Parathyroid adenoma (tissue), 2 donors: Measurements from ENCODE around the gene FOXO3.

ENCODE experiments used
- H2AFZ ChIP-seq: fragments of 300-600 bp; sonication (generic); one replicate; pipeline ENCODE4 v1.7.0; 2017; ENCODE audit warnings: antibody characterized with exemption, mild to moderate bottlenecking
- H3K27ac ChIP-seq: fragments of 300-600 bp; sonication (generic); one replicate; pipeline ENCODE4 v1.7.0; 2017
- H3K27me3 ChIP-seq: fragments of 300-600 bp; sonication (generic); one replicate; pipeline ENCODE4 v1.7.0; 2017; ENCODE audit warnings: low read length; ENCODE audit not compliant: control insufficient read depth, insufficient read depth
- H3K36me3 ChIP-seq: fragments of 300-600 bp; sonication (generic); one replicate; pipeline ENCODE4 v1.7.0; 2017; ENCODE audit warnings: low read length; ENCODE audit not compliant: control insufficient read depth, insufficient read depth
- H3K4me1 ChIP-seq: fragments of 300-600 bp; sonication (generic); one replicate; pipeline ENCODE4 v1.7.0; 2017; ENCODE audit warnings: control low read depth
- H3K4me2 ChIP-seq: fragments of 300-600 bp; sonication (generic); one replicate; pipeline ENCODE4 v1.7.0; 2017; ENCODE audit warnings: low read length
- H3K4me3 ChIP-seq: fragments of 300-600 bp; sonication (generic); one replicate; pipeline ENCODE4 v1.7.0; 2017; ENCODE audit warnings: low read depth, low read length
- H3K79me2 ChIP-seq: fragments of 300-600 bp; sonication (generic); one replicate; pipeline ENCODE4 v1.7.0; 2017; ENCODE audit warnings: control low read depth
- H3K9ac ChIP-seq: fragments of 300-600 bp; sonication (generic); one replicate; pipeline ENCODE4 v1.7.0; 2017; ENCODE audit warnings: mild to moderate bottlenecking
- H3K9me3 ChIP-seq: fragments of 300-600 bp; sonication (generic); one replicate; pipeline ENCODE4 v1.7.0; 2017; ENCODE audit warnings: low read length; ENCODE audit not compliant: control insufficient read depth
- CTCF ChIP-seq: fragments of 300-600 bp; sonication (generic); IDR thresholded peaks from one replicate; pipeline ENCODE4 v1.7.0; 2017; ENCODE audit warnings: antibody characterized with exemption, mild to moderate bottlenecking
- donor health status: primary hyperparathyroidism.

The FOXO3 gene

GRCh38 chr6:108689272-108690161 is 128.8 kb downstream of the FOXO3 start:
- Histone ChIP-seq H3K36me3 (no peaks in the 10 kb centered on the region), H3K4me1 (peaks cover 2% of the 10 kb centered on the region), H3K4me2 (no peak overlapping the region), H3K27ac (no peak overlapping the region), H3K4me3 (no peak overlapping the region), H3K9ac (no peak overlapping the region), H3K27me3 (no peaks in the 10 kb centered on the region), H2AFZ (no peak overlapping the region), H3K9me3 (no peaks in the 10 kb centered on the region), H3K79me2 (no peaks in the 10 kb centered on the region)
- TF ChIP-seq CTCF, result no peak

- Histone ChIP-seq H3K27ac (no peak overlapping the region), H3K9ac (no peak overlapping the region), H2AFZ (no peak overlapping the region), H3K27me3 (no peaks in the 10 kb centered on the region), H3K79me2 (no peaks in the 10 kb centered on the region), H3K36me3 (no peaks in the 10 kb centered on the region), H3K4me3 (no peak overlapping the region), H3K9me3 (no peaks in the 10 kb centered on the region), H3K4me2 (no peak overlapping the region), H3K4me1 (peaks cover 2% of the 10 kb centered on the region)
- no peak for TF ChIP-seq CTCF
Observed at GRCh38 chr6:108690326-108691049, 129.8 kb downstream of the FOXO3 start.

- Histone ChIP-seq H3K4me3 (no peak overlapping the region), H3K27ac (no peak overlapping the region), H3K27me3 (no peaks in the 10 kb centered on the region), H3K36me3 (no peaks in the 10 kb centered on the region), H3K79me2 (no peaks in the 10 kb centered on the region), H3K4me2 (no peak overlapping the region), H3K9ac (no peak overlapping the region), H3K4me1 (peaks cover 1% of the 10 kb centered on the region), H2AFZ (no peak overlapping the region), H3K9me3 (no peaks in the 10 kb centered on the region)
- TF ChIP-seq CTCF, result no peak
Observed at GRCh38 chr6:108693430-108694154, 132.9 kb downstream of the FOXO3 start.

DNA sequence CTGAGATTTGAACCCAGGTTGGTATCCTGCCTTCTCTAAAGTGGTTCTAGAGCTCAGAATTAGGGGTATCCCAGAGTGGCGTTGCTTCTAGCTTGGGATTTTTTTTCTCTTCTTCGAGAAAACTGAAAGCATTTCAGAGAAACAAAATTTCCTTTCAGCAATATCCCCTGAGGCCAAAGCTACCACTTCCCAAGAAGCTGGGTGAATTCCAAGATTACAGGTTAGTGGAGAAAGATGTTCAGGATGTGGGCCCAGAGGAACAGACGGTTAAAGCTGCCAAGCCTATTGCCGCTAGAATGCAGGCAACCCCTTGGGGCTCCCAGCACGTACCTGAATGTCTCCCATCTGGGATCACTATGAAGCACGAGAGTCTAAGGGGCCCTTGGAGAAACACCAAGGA is 134.1 kb downstream of the FOXO3 start:
- no peak for TF ChIP-seq CTCF
- Histone ChIP-seq H3K9me3 (no peaks in the 10 kb centered on the region), H3K9ac (no peak overlapping the region), H3K27ac (no peak overlapping the region), H3K27me3 (no peaks in the 10 kb centered on the region), H3K36me3 (no peaks in the 10 kb centered on the region), H3K4me1 (no peaks in the 10 kb centered on the region), H3K4me2 (no peak overlapping the region), H3K4me3 (no peak overlapping the region), H3K79me2 (no peaks in the 10 kb centered on the region), H2AFZ (no peak overlapping the region)
